HG03066 (cell line): ENCODE measurements around the gene TPGS1.

Experiments used
- ATAC-seq: cut with Tn5 transposase; IDR thresholded peaks from one replicate; pipeline ENCODE4 v1.9.1; 2021; ENCODE audit warnings: low read depth; ENCODE audit not compliant: unreplicated experiment

The TPGS1 gene

DNA sequence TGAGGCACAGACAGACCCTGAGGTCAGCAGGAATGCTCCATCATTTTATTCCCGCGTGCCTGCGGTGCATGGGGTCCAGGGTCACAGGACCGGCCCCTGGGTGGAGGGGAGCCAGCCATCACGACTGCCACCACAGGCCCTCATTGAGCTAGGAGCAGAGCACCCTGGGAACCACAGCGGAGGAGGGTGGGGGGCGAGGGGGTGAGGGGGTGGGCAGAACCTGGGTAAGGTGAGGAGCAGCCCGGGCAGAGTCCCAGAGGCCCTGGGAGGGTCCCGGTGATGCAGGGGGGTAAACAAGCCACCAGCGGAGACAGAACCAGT is 12.3 kb upstream of the TPGS1 start:
- ATAC-seq: no peak

DNA sequence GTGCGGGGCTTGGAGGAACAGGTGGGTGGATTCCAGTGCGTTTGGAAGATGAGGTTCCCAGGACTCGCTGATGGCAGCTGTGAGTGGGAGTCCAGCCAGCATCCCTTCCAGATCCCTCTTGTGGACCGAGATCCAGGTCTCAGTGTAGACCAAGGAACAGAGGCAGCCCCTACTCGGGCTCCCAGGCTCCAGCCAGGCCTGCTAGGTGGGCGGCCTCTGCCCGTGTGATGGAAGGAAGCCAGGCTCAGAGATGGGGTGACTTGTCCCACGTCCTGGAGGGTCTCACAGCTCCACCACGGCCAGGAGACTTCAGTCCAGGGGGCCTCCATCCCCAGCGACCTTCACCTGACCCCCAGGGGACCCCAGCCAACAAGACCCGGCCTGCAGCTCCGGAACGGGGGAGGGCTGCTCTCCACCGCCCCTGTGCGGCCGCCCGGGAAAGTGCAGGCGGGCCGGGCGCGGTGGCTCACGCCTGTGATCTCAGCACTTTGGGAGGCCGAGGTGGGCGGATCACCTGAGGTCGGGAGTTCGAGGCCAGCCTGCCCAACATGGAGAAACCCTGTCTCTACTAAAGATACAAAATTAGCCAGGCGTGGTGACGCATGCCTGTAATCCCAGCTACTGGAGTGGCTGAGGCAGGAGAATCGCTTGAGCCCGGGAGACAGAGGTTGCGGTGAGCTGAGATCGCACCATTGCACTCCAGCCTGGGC is 11.7 kb upstream of the TPGS1 start:
- ATAC-seq: no peak

- no peak for ATAC-seq
Observed at GRCh38 chr19:496112-496665, 11.1 kb upstream of the TPGS1 start, which contains the start of gene MADCAM1. MADCAM1 (plus strand) TSS chr19:496486; CDS start chr19:496500, 14 bp downstream.

DNA sequence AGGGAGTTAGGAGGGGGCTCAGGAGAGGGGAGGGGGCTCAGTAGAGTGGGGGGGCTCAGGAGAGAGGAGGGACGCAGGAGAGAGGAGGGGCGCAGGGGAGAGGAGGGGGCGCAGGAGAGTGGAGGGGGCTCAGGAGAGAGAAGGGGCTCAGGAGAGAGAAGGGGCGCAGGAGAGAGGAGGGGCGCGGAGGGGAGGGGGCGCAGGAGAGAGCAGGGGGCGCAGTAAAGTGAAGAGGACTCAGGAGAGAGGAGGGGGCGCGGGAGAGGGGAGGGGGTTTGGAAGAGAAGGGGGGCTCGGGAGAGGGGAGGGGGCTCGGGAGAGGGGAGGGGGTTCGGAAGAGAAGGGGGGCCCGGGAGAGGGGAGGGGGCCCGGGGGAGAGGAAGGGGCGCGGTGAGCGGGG is 10.3 kb upstream of the TPGS1 start:
- no peak for ATAC-seq

GRCh38 chr19:497491-497868 is 9.8 kb upstream of the TPGS1 start:
- no peak for ATAC-seq

DNA sequence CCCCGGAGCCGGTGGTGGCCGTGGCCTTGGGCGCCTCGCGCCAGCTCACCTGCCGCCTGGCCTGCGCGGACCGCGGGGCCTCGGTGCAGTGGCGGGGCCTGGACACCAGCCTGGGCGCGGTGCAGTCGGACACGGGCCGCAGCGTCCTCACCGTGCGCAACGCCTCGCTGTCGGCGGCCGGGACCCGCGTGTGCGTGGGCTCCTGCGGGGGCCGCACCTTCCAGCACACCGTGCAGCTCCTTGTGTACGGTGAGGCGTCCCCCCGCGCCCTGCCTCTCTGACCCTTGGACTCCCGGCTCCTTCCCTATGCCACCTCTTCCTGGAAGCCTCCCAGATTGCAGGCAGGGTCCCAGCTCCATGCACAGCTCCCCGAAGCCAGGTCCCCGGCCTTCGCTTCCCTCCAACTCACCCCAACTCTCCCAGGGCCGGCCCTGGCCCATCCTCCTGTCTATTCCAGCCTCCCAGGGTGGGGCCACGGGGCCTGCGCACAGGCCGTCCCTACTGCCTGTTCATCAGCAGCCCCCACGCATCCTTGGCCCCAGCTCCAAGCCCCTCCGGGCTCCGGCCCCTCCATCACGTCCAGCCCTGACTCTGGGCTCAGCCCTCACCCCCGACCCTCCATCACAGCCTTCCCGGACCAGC is 9.3 kb upstream of the TPGS1 start:
- no peak for ATAC-seq

- ATAC-seq: no peak
Observed at GRCh38 chr19:498511-498891, 8.8 kb upstream of the TPGS1 start.

DNA sequence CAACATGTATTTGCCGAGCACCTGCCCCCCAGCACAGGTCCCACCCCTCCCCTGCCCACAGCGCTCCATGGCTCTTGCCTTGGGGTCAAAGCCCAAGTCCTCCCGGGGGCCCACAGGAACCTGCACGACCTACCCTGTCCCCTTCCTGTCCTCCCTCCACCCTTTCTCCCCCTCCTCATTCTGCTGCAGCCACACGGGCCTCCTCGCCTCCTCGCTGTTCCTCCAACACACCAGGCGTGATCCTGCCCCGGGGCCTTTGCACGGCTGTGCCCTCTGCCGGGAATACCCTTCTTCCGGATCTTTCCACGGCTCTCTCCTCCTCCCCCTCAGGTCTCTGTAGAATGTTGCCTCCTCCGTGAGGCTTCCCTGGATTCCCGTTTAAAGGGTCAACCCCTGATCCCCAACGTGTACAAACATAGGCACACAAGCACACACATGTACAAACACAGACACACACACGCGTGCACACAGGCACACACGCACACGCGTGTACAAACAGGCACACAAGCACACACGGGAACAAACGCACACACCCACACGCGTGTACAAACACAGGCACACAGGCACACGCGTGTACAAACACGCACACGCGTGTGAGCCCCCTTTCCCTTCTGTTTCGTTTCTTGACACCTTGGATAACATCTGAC is 8.2 kb upstream of the TPGS1 start:
- ATAC-seq: no peak

GRCh38 chr19:501646-502045 is 5.7 kb upstream of the TPGS1 start:
- no peak for ATAC-seq

DNA sequence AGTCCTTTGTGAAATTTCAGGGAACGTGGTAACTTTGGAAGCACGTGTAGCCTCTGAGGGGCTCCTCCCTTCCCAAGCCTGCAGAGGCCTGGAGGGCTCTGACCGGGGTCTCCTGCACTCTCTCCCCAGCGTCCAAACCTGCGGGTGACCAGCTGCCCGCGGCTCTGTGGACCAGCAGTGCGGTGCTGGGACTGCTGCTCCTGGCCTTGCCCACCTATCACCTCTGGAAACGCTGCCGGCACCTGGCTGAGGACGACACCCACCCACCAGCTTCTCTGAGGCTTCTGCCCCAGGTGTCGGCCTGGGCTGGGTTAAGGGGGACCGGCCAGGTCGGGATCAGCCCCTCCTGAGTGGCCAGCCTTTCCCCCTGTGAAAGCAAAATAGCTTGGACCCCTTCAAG is 2.7 kb upstream of the TPGS1 start:
- ATAC-seq: no peak

DNA sequence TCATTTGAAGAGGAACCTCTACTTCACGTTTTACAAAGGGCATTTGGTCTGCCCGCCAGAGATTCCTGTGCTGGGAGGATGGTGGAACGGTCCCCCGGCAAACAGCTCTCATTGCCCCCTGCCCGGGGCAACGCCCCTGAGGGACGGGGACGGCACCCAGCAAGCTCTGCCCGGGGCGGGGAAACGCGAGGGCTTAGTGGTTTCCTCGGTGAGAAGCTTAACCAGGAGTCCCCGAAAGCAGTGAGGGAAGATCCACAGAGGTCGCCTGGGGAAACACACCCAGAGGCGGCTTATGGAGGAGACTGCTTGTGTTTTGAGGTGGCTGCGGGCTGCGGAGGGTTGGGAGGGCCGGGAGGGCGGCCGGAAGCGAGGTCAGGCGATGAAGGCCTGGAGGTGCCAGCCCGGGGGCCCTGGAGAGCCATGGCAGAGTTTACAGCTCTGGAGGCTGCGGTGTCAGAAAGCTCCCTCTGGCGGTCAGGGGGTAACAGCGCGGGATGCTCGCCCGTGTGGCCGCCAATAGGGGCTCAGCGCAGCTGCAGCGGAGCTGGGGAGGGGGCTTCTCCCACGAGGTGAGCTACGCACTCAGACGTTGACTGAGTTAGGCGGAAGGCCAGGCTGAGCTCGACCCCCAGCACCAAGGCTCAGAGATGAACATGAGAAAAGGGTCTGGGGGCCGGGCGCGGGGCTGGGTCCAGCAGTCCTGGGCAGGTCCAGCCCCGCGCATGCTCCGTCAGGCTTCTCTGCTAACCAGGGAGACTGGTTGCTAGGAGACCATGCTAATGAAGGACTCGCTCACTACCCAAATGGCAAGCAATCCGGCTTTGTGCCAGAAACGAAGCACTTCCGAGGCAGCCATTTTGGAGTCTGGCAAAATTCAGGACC is 652 bp upstream of the TPGS1 start:
- ATAC-seq: peak; percentile 72

GRCh38 chr19:508204-509150 is 1.2 kb downstream of the TPGS1 start:
- ATAC-seq: no peak

DNA sequence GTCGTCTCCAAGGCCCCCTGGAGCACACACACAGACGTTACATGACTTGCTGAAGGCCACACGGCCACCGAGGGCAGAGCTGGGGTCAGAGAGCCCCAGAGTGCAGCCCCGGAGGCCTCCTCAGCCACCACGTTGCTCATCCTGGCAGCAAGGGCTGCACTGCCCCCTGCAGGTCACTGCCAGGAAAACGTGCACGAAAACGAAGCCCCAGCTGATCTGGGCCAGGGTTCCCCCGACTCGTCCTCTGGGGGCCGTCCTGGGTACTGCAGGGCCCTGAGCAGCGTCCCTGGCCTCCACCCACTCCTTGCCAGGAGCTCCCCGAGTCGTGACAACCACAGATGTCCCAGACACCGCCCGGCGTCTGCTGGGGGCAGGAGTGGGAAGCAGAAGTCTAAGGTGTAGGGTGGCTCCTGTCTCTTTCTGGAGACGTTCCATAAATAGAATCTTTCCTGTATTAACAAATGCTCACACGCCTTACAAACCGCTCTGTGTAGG is 3.4 kb downstream of the TPGS1 start:
- no peak for ATAC-seq

GRCh38 chr19:511101-511851 is 4.0 kb downstream of the TPGS1 start:
- ATAC-seq: no peak

DNA sequence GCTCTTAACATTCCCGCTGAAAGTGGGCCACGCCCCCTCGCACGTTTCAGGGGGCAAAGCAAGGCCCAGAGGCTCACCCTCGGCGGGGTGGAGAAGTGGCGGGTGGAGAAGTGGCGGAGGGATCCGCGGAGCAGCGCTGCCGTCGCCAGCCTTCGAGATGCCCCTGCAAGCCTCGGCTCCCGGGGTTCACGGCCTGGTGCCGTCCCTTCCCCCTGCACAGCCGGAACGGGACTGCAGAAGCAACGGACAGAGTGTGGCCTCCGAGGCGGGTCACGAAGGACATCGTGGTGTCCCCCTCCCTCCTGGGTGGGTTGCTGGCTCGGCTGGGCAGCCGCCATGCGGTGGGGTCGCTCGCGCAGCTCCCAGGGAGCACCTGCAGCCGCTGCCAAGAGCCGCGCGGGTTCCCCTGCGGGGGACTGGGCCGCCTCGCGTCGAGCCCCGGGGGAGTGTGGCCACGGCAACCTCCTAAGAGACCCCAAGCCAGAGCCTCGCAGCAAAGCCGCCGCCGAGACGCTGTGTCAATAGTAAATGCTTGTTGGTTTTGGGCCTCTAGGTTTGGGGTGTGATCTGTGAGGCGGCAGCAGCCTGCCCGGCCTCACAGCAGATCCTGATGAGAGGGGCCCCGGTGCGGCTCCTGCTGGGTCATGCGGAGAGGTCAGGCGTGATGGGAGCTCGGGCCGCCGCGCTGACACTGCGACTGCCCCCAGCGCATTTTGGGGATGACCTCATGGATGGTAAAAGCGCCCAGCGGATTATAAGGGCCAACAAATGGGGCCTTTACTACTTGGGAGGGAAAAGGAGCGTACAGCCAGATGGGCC is 5.5 kb downstream of the TPGS1 start:
- ATAC-seq: no peak

GRCh38 chr19:513368-514165 is 6.3 kb downstream of the TPGS1 start:
- no peak for ATAC-seq

- no peak for ATAC-seq
Observed at GRCh38 chr19:514166-514663, 6.9 kb downstream of the TPGS1 start.
